Activated T-helper 17 cell treated with anti-CD3 and anti-CD28 coated beads, Interleukin-2, amount 50 U/mL, for 72 hours (primary cell): ENCODE data around the gene ARMH3. TPM values are rescaled to one million over a fixed set of nuclear protein-coding genes. Genes with fewer than 3 reads are reported as not detected.

Experiments
- ATAC-seq: fragments of 150-1000 bp; cut with Tn5 transposase; replicated peaks from 2 replicates; pipeline ENCODE4 v1.10.0; 2021; ENCODE audit warnings: mild to moderate bottlenecking, moderate library complexity
- H3K27ac Mint-ChIP-seq: one replicate; pipeline ENCODE4 v1.8.0; 2022; ENCODE audit warnings: mixed read lengths
- H3K27me3 Mint-ChIP-seq: one replicate; pipeline ENCODE4 v1.8.0; 2022; ENCODE audit warnings: mixed read lengths
- H3K36me3 Mint-ChIP-seq: one replicate; pipeline ENCODE4 v1.8.0; 2022; ENCODE audit warnings: low read depth, mild to moderate bottlenecking, mixed read lengths
- H3K4me1 Mint-ChIP-seq: one replicate; pipeline ENCODE4 v1.8.0; 2022; ENCODE audit warnings: mixed read lengths
- H3K4me3 Mint-ChIP-seq: one replicate; pipeline ENCODE4 v1.8.0; 2022; ENCODE audit warnings: mild to moderate bottlenecking, mixed read lengths
- H3K9me3 Mint-ChIP-seq: one replicate; pipeline ENCODE4 v1.8.0; 2022; ENCODE audit warnings: mixed read lengths
- total RNA-seq, 2 donors: library from RNA; stranded (reverse); gene quantifications; one replicate each; pipeline ENCODE4 v1.2.3, GENCODE V29; 2022

ARMH3 gene
- total RNA-seq, 2 donors from 2014 or later, result 27.7 to 38.5 TPM

GRCh38 chr10:101922846-101923245 lies 133.1 kb downstream of the ARMH3 start:
- H3K9me3 Mint-ChIP-seq, result no peaks in the 10 kb centered on the region
- peaks cover 8% of the 10 kb centered on the region for H3K4me1 Mint-ChIP-seq
- no peaks in the 10 kb centered on the region for H3K27me3 Mint-ChIP-seq
- H3K36me3 Mint-ChIP-seq, result peaks cover 20% of the 10 kb centered on the region
- H3K4me3 Mint-ChIP-seq, result no peak overlapping the region
- H3K27ac Mint-ChIP-seq, result no peak overlapping the region
- ATAC-seq, result no peak

DNA sequence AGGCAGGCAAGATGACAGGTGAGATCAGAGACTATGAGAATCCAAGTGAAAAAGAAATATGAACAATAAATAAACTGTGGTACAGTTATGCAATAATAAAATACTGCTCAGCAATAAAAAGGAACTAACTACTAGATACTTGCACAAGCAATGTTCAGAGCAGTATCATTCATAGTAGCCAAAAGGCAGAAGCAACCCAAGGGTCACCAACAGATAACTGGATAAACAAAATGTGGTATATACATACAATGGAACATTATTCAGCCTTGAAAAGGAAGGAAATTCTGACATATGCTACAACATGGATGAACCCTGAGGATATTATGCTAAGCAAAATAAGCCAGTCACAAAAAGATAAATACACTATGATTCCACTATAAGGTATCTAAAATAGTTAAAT lies 135.4 kb downstream of the ARMH3 start:
- peak overlapping the region; percentile 47 for H3K27ac Mint-ChIP-seq
- H3K9me3 Mint-ChIP-seq, result no peaks in the 10 kb centered on the region
- ATAC-seq, result no peak
- peaks cover 14% of the 10 kb centered on the region for H3K36me3 Mint-ChIP-seq
- H3K4me1 Mint-ChIP-seq, result peaks cover 8% of the 10 kb centered on the region
- H3K4me3 Mint-ChIP-seq, result no peak overlapping the region
- no peaks in the 10 kb centered on the region for H3K27me3 Mint-ChIP-seq

- Mint-ChIP-seq H3K36me3 (peaks cover 8% of the 10 kb centered on the region), H3K27me3 (no peaks in the 10 kb centered on the region), H3K9me3 (no peaks in the 10 kb centered on the region), H3K27ac (peak overlapping the region; percentile 47), H3K4me1 (peaks cover 8% of the 10 kb centered on the region), H3K4me3 (no peak overlapping the region)
- no peak for ATAC-seq
Observed at GRCh38 chr10:101919026-101919770, 136.8 kb downstream of the ARMH3 start.

DNA sequence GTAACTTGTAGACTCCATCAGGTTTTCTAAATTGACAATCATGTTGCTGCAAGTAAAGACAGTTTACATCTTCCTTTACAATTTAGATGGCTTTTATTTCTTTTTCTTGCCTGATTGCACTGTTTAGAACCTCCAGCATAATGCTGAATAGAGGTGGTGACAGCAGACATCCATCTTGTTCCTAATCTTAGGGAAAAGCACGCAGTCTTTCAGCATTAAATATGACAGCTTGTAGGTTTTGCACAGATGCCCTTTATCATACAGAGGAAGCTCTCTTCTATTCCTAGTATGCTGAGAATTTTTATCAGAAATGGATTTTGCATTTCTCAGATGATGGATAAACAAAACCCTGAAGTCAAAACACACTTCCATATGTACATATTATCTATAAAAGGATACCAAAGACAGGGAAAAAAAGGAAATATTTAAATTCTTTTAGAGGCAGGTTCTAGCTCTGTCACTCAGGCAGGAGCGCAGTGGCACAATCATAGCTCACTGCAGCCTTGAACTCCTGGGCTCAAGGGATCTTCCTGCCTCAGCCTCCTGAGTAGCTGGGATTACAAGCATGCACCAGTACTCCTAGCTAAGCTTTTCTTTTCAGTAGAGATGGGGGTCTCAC lies 143.3 kb downstream of the ARMH3 start:
- ATAC-seq, result no peak
- H3K9me3 Mint-ChIP-seq, result no peaks in the 10 kb centered on the region
- H3K27ac Mint-ChIP-seq, result no peak overlapping the region
- H3K27me3 Mint-ChIP-seq, result no peaks in the 10 kb centered on the region
- H3K4me3 Mint-ChIP-seq, result no peak overlapping the region
- peaks cover 17% of the 10 kb centered on the region for H3K36me3 Mint-ChIP-seq
- no peaks in the 10 kb centered on the region for H3K4me1 Mint-ChIP-seq

DNA sequence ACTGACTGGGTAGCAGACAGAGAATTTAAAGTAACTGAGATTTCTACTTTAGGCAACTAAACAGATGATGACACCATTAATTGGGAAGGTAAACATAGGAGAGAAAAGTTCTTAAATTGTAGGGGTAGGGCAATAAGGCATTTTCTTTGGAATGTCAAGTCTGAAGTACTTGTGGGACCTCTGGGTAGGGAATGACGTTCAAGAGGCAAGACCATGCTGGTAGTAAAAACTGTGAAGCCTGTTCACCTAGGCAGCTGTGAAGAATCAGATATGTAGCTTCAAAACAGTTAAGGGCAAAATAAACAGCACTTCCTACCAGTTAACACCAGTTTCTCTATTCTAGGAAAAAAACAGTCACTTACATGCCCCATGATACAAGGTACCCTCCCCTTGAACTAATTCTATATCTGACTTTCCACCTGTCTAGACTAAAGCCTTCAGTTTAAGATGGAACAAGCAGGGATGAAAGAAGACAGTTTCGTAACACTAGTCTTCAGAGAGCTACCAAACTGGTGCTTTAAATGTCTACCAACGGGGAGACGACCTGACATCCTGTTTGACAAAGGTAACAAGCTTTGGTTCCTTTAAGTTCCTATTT lies 149.3 kb downstream of the ARMH3 start:
- no peaks in the 10 kb centered on the region for H3K4me1 Mint-ChIP-seq
- no peak overlapping the region for H3K27ac Mint-ChIP-seq
- H3K36me3 Mint-ChIP-seq, result peaks cover 12% of the 10 kb centered on the region
- no peaks in the 10 kb centered on the region for H3K9me3 Mint-ChIP-seq
- no peak overlapping the region for H3K4me3 Mint-ChIP-seq
- H3K27me3 Mint-ChIP-seq, result no peaks in the 10 kb centered on the region
- no peak for ATAC-seq

DNA sequence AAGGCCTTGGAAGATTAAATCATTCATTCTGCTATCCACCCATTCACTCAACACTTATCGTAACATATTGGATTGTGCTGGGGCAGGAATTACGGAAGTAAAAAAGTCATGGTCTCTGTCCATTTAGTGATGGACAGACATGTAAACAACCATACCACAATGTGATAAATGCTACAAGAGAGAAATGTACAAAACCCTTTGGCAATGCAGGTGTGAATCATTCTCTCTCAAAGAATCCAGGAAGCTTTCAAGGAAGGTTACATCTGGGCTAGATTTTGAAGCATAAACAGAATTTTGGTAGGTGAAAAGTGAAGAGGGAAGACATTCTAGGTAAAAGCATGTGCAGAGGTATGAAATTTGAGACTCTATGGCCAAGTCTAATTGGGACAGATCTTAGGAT lies 150.7 kb downstream of the ARMH3 start:
- no peak for ATAC-seq
- Mint-ChIP-seq H3K36me3 (no peaks in the 10 kb centered on the region), H3K9me3 (no peaks in the 10 kb centered on the region), H3K4me3 (no peak overlapping the region), H3K4me1 (no peaks in the 10 kb centered on the region), H3K27ac (no peak overlapping the region), H3K27me3 (no peaks in the 10 kb centered on the region)

DNA sequence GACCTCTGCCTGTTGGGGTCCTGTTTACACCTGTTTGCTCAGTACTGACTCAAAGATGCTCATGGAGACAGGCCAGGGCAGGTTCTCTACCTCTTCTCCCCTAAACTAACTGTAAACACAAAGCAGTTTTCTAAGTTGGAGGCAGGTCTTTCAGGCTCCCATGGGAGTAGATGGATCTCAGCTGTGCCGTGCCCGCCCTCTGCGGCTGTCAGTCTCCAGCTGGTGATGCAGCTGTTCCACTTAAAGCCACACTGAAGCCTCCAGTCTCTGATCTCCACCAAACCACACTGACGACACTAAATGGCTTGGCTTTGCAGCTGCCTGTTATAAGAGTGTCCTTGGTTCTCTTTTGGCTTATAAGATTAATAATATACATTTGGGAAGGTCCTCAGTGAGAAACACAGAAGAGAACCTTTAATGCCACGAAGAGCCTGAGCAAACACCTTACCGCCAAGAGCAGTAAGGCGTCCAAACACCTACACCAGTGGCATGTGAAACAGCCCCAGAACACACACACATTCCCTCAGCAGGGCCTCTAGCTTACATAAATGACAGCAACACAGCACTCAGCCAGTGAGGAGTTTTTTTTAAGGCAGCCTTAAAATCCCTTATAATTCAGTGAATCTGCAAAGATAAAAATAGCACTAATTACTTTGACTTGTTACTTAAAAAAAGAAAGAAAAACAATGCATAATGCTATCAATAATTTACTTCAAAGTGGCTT lies 152.0 kb downstream of the ARMH3 start:
- H3K27me3 Mint-ChIP-seq, result no peaks in the 10 kb centered on the region
- no peaks in the 10 kb centered on the region for H3K4me1 Mint-ChIP-seq
- no peaks in the 10 kb centered on the region for H3K36me3 Mint-ChIP-seq
- no peak overlapping the region for H3K4me3 Mint-ChIP-seq
- H3K27ac Mint-ChIP-seq, result no peak overlapping the region
- no peaks in the 10 kb centered on the region for H3K9me3 Mint-ChIP-seq
- peak; percentile 62 for ATAC-seq

DNA sequence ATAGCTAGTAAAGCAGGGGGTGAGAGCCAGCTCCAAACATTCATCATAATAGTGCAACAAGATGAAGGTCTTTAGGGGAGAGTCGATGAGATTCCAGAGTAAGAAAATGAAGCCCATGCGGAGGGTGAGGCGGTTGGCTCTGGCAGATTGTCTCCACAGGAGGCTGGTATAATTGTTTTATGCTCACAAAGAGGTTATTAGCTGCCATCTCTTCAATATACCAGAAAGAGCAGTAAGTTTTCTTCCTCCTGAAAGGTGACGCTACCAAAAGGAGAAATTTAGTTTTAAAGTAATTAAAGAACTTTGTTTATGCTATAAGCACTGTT lies 153.2 kb downstream of the ARMH3 start:
- Mint-ChIP-seq H3K4me3 (no peak overlapping the region), H3K9me3 (no peaks in the 10 kb centered on the region), H3K4me1 (no peaks in the 10 kb centered on the region), H3K36me3 (no peaks in the 10 kb centered on the region), H3K27ac (no peak overlapping the region), H3K27me3 (no peaks in the 10 kb centered on the region)
- ATAC-seq, result no peak

GRCh38 chr10:101902032-101902819 lies 153.7 kb downstream of the ARMH3 start:
- Mint-ChIP-seq H3K9me3 (no peaks in the 10 kb centered on the region), H3K4me3 (no peak overlapping the region), H3K4me1 (no peaks in the 10 kb centered on the region), H3K27ac (no peak overlapping the region), H3K36me3 (no peaks in the 10 kb centered on the region), H3K27me3 (no peaks in the 10 kb centered on the region)
- no peak for ATAC-seq

DNA sequence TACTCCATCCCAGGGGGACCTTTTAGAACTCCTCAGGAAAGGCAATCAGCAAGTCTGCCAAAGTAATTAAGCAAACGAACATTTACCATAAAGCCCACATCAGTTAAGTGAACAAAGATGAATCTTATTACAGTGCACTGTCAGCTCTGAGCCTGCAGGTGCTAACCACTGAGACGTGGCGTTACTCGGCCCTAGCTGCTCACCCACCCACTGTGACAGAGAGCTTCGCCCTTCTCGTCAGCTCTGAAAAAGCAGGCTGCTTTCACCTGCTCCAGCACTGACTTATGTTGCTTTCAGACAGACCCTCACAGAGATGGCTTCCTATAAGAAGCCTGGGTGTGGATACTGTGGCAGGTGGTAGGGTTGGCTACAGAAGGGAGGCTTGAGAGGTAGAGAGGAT lies 154.6 kb downstream of the ARMH3 start:
- no peak overlapping the region for H3K4me3 Mint-ChIP-seq
- ATAC-seq, result no peak
- no peaks in the 10 kb centered on the region for H3K36me3 Mint-ChIP-seq
- H3K27ac Mint-ChIP-seq, result no peak overlapping the region
- no peaks in the 10 kb centered on the region for H3K27me3 Mint-ChIP-seq
- no peaks in the 10 kb centered on the region for H3K9me3 Mint-ChIP-seq
- H3K4me1 Mint-ChIP-seq, result peaks cover 2% of the 10 kb centered on the region

DNA sequence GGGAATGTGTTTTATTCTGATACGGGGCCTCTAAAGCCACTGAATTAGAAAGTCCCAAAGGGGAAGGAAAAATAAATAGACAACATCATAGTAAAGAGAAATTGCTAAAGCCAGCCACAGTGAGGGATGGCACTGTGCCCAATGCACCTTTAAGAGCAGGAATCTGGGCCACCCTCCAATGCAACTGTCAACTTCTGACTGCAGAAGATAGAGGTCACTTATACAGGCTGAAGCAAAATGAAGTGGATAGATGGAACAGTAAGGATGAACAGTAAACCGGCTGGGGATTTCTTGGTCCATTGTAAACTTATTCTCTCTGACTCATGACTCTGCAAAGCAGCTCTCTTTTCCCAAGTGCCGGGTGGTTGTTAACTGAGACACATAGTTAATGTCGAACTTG lies 158.3 kb downstream of the ARMH3 start:
- H3K9me3 Mint-ChIP-seq, result no peaks in the 10 kb centered on the region
- peaks cover 7% of the 10 kb centered on the region for H3K4me1 Mint-ChIP-seq
- no peak for ATAC-seq
- no peaks in the 10 kb centered on the region for H3K27me3 Mint-ChIP-seq
- peak overlapping the region; percentile 35 for H3K27ac Mint-ChIP-seq
- no peaks in the 10 kb centered on the region for H3K36me3 Mint-ChIP-seq
- no peak overlapping the region for H3K4me3 Mint-ChIP-seq

DNA sequence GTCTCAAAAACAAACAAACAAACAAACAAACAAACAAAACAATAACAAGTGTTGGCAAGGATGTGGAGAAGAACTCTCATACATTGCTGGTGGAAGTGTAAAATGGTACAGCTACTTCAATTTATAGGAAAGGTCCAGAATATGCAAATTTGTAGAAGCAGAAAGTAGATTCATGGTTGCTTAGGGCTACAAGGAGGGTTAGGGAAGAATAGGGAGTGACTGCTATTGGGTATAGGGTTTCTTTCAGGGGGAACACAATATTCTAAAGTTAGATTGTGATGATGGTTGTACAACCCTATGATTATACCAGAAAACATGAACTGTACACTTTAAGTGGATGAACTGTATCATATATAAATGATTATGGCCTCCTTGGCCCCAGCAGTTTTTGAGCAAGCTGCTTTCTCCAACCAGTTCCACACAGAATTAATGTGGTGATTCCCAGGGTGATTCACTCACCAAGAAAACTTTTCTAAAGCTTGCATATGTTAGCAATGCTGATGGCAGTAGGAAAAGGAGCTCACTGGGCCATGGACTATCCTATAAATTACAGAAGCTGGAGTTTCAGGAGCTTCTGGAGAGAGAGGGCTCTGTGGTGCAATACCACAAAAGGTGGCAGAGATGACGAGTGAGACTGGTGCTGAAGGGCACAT lies 159.6 kb downstream of the ARMH3 start:
- ATAC-seq, result no peak
- Mint-ChIP-seq H3K9me3 (no peaks in the 10 kb centered on the region), H3K36me3 (no peaks in the 10 kb centered on the region), H3K27me3 (no peaks in the 10 kb centered on the region), H3K27ac (peak overlapping the region; percentile 35), H3K4me3 (no peak overlapping the region), H3K4me1 (peaks cover 7% of the 10 kb centered on the region)

DNA sequence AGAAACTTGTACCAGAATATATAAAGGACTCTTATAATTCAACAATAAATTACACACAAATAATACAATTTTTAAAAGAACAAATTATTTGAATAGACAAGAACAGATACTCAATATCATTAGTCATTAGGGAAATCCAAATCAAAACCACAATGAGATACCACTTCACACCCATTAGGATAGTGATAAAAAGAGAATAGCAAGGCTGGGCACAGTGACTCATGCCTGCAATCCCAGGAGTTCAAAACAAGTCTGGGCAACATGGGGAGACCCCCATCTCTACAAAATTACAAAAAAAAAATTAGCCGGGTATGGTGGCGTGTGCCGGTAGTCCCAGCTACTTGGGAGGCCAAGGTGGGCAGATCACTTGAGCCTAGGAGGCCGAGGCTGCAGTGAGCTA lies 160.2 kb downstream of the ARMH3 start:
- ATAC-seq, result peak; percentile 67
- no peaks in the 10 kb centered on the region for H3K27me3 Mint-ChIP-seq
- peaks cover 7% of the 10 kb centered on the region for H3K4me1 Mint-ChIP-seq
- H3K4me3 Mint-ChIP-seq, result no peak overlapping the region
- H3K36me3 Mint-ChIP-seq, result no peaks in the 10 kb centered on the region
- no peaks in the 10 kb centered on the region for H3K9me3 Mint-ChIP-seq
- no peak overlapping the region for H3K27ac Mint-ChIP-seq

DNA sequence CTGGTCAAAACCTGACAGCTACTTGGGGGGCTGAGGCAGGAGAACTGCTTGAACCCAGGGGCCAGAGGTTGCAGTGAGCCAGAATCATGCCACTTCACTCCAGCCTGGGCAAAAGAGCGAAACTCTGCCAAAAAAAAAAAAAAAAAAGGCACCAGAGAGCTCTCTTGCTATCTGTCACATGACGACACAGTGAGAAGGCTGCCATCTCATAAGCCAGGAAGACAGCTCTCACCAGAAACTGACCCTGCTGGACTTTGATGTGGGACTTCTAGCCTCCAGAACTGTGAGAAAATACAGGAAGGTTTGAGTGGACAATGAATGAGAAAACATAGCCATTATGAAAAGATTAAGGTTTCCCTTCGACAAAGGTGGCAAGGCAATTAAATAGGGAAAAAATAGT lies 161.2 kb downstream of the ARMH3 start:
- H3K27me3 Mint-ChIP-seq, result no peaks in the 10 kb centered on the region
- no peak overlapping the region for H3K27ac Mint-ChIP-seq
- H3K9me3 Mint-ChIP-seq, result no peaks in the 10 kb centered on the region
- ATAC-seq, result no peak
- H3K36me3 Mint-ChIP-seq, result no peaks in the 10 kb centered on the region
- peaks cover 9% of the 10 kb centered on the region for H3K4me1 Mint-ChIP-seq
- H3K4me3 Mint-ChIP-seq, result no peak overlapping the region
